Measurements from ENCODE around the gene CAPZB. TPM values are rescaled to one million over a fixed set of nuclear protein-coding genes. Genes with fewer than 3 reads are reported as not detected.

The CAPZB gene
- total and polyA plus RNA-seq, 11 donors: 77.8 to 348 (median 237) TPM

DNA sequence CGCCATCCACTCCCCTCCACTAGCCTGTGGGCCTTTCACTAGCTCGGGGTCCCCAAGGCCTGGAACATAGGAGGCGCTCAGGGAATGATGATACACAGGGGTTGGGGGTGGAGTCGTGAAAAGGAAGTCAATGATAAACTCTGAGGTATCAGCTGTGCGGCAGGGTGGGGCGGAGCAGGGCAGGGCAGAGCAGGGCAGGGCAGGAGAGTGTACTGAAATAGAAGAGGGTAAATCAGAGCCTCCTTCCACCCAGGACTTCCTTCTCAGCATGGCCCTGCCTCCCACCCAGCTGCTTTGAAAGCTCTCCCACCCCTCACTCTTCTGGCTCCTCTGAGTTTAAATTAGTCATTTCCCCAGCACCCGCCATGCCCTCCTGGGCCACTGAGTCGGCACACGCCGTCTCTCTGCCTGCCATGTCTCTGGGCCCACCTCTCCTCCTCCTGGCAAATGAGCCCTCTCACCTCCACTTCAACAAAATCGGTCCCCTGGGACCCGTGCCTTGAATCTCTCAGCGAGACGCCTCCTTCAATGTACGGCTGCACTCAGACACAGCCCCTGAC lies 16.9 kb downstream of the CAPZB start:
- Histone ChIP-seq H3K4me1 (peaks cover 9 to 96% (median 64%) of the 10 kb centered on the region in 12 donors), H3K27me3 (no peaks in the 10 kb centered on the region), H3K9me3 (no peaks in the 10 kb centered on the region), H3K36me3 (peaks cover 0 to 35% (median 11%) of the 10 kb centered on the region in 9 donors), H3K27ac (peak overlapping the region in 10 of 12 donors; percentile 52 to 92 (median 62)), H3K4me3 (peak overlapping the region in 1 of 12 donors; percentile 23)
- TF ChIP-seq POLR2A (IDR thresholded peaks at IDR 0.05): no peak
- no peak for TF ChIP-seq CTCF (IDR thresholded peaks at IDR 0.05)
- peak; percentile 21 to 70 (median 62) for ATAC-seq
- DNase-seq: peak in 3 of 5 donors; percentile 39 to 59 (median 48)
- intact Hi-C loops (cut with DNase I): loop anchor here in 1 of 10 donors (5.0 kb wide), 1 partner anchor 71 kb away; no protein-coding TSS in a partner anchor
- WGBS, 4 donors: 60 to 62% (median 61%) methylated on average over 15 of the region's 15 CpGs

- 81 to 92% (median 86%) methylated on average over 14 of the region's 14 CpGs for WGBS, 4 donors
- intact Hi-C loops (cut with DNase I): loop anchor here in 1 of 10 donors (5.0 kb wide), 1 partner anchor 70 kb away; no protein-coding TSS in a partner anchor
- Histone ChIP-seq H3K27ac (peak overlapping the region in 3 of 12 donors; percentile 66 to 92 (median 75)), H3K4me3 (no peak overlapping the region), H3K4me1 (peaks cover 9 to 96% (median 72%) of the 10 kb centered on the region in 12 donors), H3K36me3 (peaks cover 0 to 28% (median 7%) of the 10 kb centered on the region in 9 donors), H3K9me3 (no peaks in the 10 kb centered on the region), H3K27me3 (no peaks in the 10 kb centered on the region)
- no peak for ATAC-seq
- no peak for DNase-seq
- TF ChIP-seq CTCF (IDR thresholded peaks at IDR 0.05): no peak
- TF ChIP-seq POLR2A (IDR thresholded peaks at IDR 0.05): no peak
Measured at GRCh38 chr1:19467199-19468187, 17.8 kb downstream of the CAPZB start.

DNA sequence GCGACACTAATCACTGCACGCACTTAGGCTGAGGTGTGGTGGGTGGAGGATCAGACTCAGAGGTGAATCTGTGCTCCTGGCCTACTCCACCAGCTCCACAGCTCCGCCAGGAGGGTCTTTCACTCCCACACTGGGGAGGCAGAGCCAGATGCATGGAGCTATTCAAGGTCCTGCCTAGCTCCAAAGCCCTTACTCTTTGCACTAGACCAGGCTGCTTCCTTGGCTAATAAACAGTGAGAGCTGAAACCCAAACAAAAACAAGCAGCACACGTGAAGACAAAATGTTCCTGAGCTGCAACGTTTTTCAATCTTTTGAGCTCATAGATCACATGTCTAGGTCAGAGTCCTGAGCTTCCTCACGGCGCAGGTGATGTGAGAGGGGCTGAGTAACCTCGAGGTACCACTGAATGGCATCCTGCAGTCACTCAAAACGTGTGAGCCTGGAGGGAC lies 19.2 kb downstream of the CAPZB start:
- TF ChIP-seq CTCF (IDR thresholded peaks at IDR 0.05) (no peak), POLR2A (IDR thresholded peaks at IDR 0.05) (no peak)
- peaks cover 9 to 94% (median 80%) of the 10 kb centered on the region in 12 donors for H3K4me1 ChIP-seq
- ATAC-seq: no peak

More for the DNA sequence above, 19.2 kb downstream of the CAPZB start:
- Histone ChIP-seq H3K9me3 (no peaks in the 10 kb centered on the region), H3K27ac (peak overlapping the region in 3 of 12 donors; percentile 48 to 55 (median 54)), H3K36me3 (peaks cover 0 to 18% (median 4%) of the 10 kb centered on the region in 9 donors), H3K27me3 (no peaks in the 10 kb centered on the region), H3K4me3 (no peak overlapping the region)
- intact Hi-C loops (cut with DNase I): loop anchor here in 1 of 10 donors (5.0 kb wide), 1 partner anchor 69 kb away; no protein-coding TSS in a partner anchor
- DNase-seq: no peak
- WGBS, 4 donors: 64 to 70% (median 68%) methylated on average over 9 of the region's 9 CpGs
